Loucy (cell line): ENCODE data around the gene JPH2.

Experiments used
- H2AFZ ChIP-seq: fragments of 200-600 bp; sonication (generic); 2 replicates; pipeline ENCODE4 v1.6.0; 2016; ENCODE audit warnings: antibody characterized with exemption, mild to moderate bottlenecking, low read length, moderate library complexity
- H3F3A ChIP-seq: fragments of 200-600 bp; 2 replicates; pipeline ENCODE4 v1.6.0; 2016; ENCODE audit warnings: antibody characterized with exemption, low read depth, mild to moderate bottlenecking
- H3K27me3 ChIP-seq: fragments of 200-600 bp; sonication (generic); 2 replicates; pipeline ENCODE4 v1.6.1; 2014; ENCODE audit warnings: low read length, mild to moderate bottlenecking; ENCODE audit not compliant: insufficient read depth, poor library complexity, severe bottlenecking
- H3K36me3 ChIP-seq: fragments of 200-600 bp; sonication (generic); 2 replicates; pipeline ENCODE4 v1.6.1; 2016; ENCODE audit warnings: low read length; ENCODE audit not compliant: insufficient read depth
- H3K4me1 ChIP-seq: fragments of 200-600 bp; sonication (generic); 2 replicates; pipeline ENCODE4 v1.5.1; 2014; ENCODE audit warnings: low read length, mild to moderate bottlenecking; ENCODE audit not compliant: insufficient read depth, poor library complexity, severe bottlenecking
- H3K4me2 ChIP-seq: fragments of 200-600 bp; sonication (generic); 2 replicates; pipeline ENCODE4 v1.6.0; 2014; ENCODE audit warnings: antibody characterized with exemption, low read length, low read depth, mild to moderate bottlenecking; ENCODE audit not compliant: poor library complexity, severe bottlenecking
- H3K4me3 ChIP-seq: fragments of 200-600 bp; sonication (generic); 2 replicates; pipeline ENCODE4 v1.5.1; 2014; ENCODE audit warnings: low read length, mild to moderate bottlenecking, mixed read lengths; ENCODE audit not compliant: poor library complexity, severe bottlenecking
- H3K79me2 ChIP-seq: fragments of 200-600 bp; sonication (generic); 2 replicates; pipeline ENCODE4 v1.6.1; 2014; ENCODE audit warnings: low read length; ENCODE audit not compliant: insufficient read depth
- H3K9ac ChIP-seq: fragments of 200-600 bp; sonication (generic); 2 replicates; pipeline ENCODE4 v1.6.0; 2014; ENCODE audit warnings: mild to moderate bottlenecking, low read depth, low read length, moderate library complexity; ENCODE audit not compliant: poor library complexity, severe bottlenecking
- H3K9me2 ChIP-seq: fragments of 200-600 bp; sonication (generic); replicated peaks from 2 replicates; pipeline ENCODE4 v1.6.1; 2016; ENCODE audit warnings: low read depth, low read length, mixed read lengths
- H3K9me3 ChIP-seq: fragments of 200-600 bp; sonication (generic); 2 replicates; pipeline ENCODE4 v1.6.1; 2014; ENCODE audit warnings: mild to moderate bottlenecking, antibody characterized with exemption, low read length, low read depth; ENCODE audit not compliant: insufficient read depth
- H4K20me1 ChIP-seq: fragments of 200-600 bp; sonication (generic); 2 replicates; pipeline ENCODE4 v1.6.0; 2014; ENCODE audit warnings: antibody characterized with exemption, low read length, mild to moderate bottlenecking; ENCODE audit not compliant: insufficient read depth, poor library complexity, severe bottlenecking
- EZH2phosphoT487 ChIP-seq: fragments of 200-600 bp; IDR thresholded peaks from 2 replicates; pipeline ENCODE4 v1.6.1; 2018; ENCODE audit warnings: antibody characterized with exemption, mild to moderate bottlenecking, moderate library complexity, borderline replicate concordance
- TF ChIP-seq, protein P1 (sequence below): fragments of 200-600 bp; sonication (generic); conservative IDR thresholded peaks from 2 replicates; pipeline ENCODE4 v1.5.1; 2014; ENCODE audit warnings: mild to moderate bottlenecking, antibody characterized with exemption, low read length

Gene JPH2

DNA sequence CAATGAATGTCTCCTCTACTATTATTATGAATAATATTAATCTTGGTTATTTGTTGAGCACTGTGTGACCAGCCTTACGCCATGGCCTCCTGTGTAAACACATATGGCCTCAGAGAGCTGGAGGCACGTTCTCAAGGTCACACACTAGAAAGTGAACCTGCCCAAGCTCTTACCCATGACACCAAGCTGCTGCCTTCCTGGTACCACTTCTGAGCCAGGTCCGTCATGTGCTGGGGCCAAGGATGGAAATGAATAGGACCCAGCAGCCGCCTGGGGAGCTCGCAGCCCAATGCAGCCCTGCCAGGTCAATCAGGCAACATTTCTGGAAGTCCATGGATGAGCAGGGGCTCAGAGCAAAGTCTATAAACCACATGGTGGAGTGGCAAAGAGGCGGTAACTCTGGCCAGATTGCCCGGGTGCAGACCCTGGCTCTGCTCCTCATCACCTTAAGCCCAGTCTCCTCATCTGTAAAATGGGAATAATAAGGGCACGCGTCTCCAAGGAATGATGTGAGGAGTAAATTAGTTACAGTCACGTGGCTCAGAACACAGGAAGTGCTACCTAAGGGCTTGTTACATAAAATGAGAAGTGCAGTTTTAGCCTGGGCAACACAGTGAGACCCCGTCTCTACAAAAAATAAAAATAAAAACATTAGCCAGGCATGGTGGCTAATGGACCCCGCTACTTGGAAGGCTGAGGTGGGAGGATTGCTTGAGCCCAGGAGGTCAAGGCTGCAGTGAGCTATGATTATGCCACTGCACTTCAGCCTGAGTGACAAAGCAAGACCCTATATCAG, 61.5 kb downstream of the JPH2 start:
- H2AFZ ChIP-seq: no peak overlapping the region
- H3K4me2 ChIP-seq: no peak overlapping the region
- no peaks in the 10 kb centered on the region for H3F3A ChIP-seq
- H3K9me2 ChIP-seq: no peaks in the 10 kb centered on the region
- H3K27me3 ChIP-seq: no peaks in the 10 kb centered on the region
- H3K4me1 ChIP-seq: no peaks in the 10 kb centered on the region
- H3K79me2 ChIP-seq: no peaks in the 10 kb centered on the region
- H3K9ac ChIP-seq: no peak overlapping the region
- H3K4me3 ChIP-seq: no peak overlapping the region
- no peaks in the 10 kb centered on the region for H3K36me3 ChIP-seq
- no peak for TF ChIP-seq EZH2phosphoT487
- TF ChIP-seq, protein P1, sequence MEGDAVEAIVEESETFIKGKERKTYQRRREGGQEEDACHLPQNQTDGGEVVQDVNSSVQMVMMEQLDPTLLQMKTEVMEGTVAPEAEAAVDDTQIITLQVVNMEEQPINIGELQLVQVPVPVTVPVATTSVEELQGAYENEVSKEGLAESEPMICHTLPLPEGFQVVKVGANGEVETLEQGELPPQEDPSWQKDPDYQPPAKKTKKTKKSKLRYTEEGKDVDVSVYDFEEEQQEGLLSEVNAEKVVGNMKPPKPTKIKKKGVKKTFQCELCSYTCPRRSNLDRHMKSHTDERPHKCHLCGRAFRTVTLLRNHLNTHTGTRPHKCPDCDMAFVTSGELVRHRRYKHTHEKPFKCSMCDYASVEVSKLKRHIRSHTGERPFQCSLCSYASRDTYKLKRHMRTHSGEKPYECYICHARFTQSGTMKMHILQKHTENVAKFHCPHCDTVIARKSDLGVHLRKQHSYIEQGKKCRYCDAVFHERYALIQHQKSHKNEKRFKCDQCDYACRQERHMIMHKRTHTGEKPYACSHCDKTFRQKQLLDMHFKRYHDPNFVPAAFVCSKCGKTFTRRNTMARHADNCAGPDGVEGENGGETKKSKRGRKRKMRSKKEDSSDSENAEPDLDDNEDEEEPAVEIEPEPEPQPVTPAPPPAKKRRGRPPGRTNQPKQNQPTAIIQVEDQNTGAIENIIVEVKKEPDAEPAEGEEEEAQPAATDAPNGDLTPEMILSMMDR: no peak
- H3K9me3 ChIP-seq: no peaks in the 10 kb centered on the region
- no peaks in the 10 kb centered on the region for H4K20me1 ChIP-seq

DNA sequence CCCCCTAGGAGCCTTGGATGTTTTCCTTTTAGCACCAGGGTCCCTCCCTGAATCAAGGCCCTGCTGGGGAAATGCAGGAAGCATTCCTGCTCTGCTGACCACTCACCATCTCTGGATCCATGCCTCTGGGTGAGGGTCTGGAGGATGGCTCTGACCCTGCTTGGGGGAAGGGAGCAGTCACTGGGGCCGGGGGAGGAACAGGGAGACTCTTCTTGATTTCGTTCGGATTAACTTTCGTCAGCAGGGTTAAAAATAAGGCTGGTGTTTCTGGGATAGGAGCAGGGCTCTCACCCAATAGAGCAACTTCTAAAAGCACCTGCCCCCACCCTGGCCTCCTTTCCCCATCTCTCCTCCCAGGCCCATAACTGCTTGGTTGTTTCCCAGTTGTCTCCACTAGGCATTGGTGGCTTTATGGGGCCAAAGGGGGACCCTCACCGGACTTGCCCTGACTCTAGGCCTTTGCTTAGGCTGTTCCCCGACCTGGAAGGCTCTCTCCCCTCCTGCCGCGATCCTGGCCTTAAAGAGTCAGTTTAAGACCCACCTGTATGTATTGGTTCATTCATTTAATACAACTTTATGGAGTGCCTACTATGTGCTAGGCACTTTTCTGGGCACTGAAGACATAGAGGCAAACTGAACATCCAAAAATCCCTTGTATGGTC, 63.0 kb downstream of the JPH2 start:
- no peaks in the 10 kb centered on the region for H3K27me3 ChIP-seq
- H3K36me3 ChIP-seq: no peaks in the 10 kb centered on the region

DNA sequence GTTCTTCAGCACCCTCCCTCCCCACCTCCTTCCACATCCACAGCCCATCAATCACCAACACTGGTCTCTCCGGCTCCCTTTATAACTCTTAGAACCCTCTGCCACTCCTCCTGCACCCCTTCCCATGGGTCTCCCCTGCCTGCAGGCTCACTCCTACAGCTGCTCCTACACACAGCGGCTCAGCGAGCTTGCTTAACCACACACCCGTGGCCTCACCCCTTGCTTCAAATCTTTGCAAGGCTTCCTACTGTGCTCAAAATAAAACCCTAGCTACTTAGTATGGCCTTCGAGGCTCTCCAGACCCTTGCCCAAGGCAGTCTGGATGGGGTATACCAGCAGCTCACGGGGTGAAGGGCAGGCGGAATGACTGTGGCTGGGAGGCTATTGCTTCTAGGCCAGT, 63.7 kb downstream of the JPH2 start:
- no peak for TF ChIP-seq EZH2phosphoT487
- TF ChIP-seq, protein P1: no peak
- H3K27me3 ChIP-seq: no peaks in the 10 kb centered on the region
- H3K9me3 ChIP-seq: no peaks in the 10 kb centered on the region
- no peaks in the 10 kb centered on the region for H3K9me2 ChIP-seq
- no peaks in the 10 kb centered on the region for H3K79me2 ChIP-seq
- no peaks in the 10 kb centered on the region for H3K4me1 ChIP-seq
- no peak overlapping the region for H3K9ac ChIP-seq
- no peak overlapping the region for H3K4me2 ChIP-seq
- H3K36me3 ChIP-seq: no peaks in the 10 kb centered on the region
- H4K20me1 ChIP-seq: no peaks in the 10 kb centered on the region
- no peak overlapping the region for H2AFZ ChIP-seq
- no peaks in the 10 kb centered on the region for H3F3A ChIP-seq
- no peak overlapping the region for H3K4me3 ChIP-seq

More for the DNA sequence above, 63.0 kb downstream of the JPH2 start:
- H3K9me3 ChIP-seq: no peaks in the 10 kb centered on the region
- H3K4me2 ChIP-seq: no peak overlapping the region
- H3K4me3 ChIP-seq: no peak overlapping the region
- no peaks in the 10 kb centered on the region for H4K20me1 ChIP-seq
- no peak overlapping the region for H3K9ac ChIP-seq
- H2AFZ ChIP-seq: no peak overlapping the region
- no peaks in the 10 kb centered on the region for H3K4me1 ChIP-seq
- H3K79me2 ChIP-seq: no peaks in the 10 kb centered on the region
- no peak for TF ChIP-seq EZH2phosphoT487
- TF ChIP-seq, protein P1: no peak
- H3K9me2 ChIP-seq: no peaks in the 10 kb centered on the region
- H3F3A ChIP-seq: no peaks in the 10 kb centered on the region
